IMR-90 (cell line): ENCODE data around the gene MTMR2. TPM values are rescaled to one million over a fixed set of nuclear protein-coding genes. Genes with fewer than 3 reads are reported as not detected.

Experiments
- ATAC-seq: fragments of 200-7000 bp; cut with Tn5 transposase; 2 replicates; pipeline ENCODE4 v1.9.1; 2020; ENCODE audit warnings: low read depth, mild to moderate bottlenecking, moderate library complexity
- BruUV-seq: library from RNA; stranded (reverse); fragments of 400-500 nt; replicated peaks from 2 replicates; lab custom pipeline; 2021; lab: Mats Ljungman, UMichigan
- CTCF ChIA-PET: fragments of 300-600 bp; formaldehyde crosslinking; extraction: SDS; loops from one replicate; lab custom pipeline; 2021; ENCODE audit warnings: antibody characterized with exemption; lab: Yijun Ruan, JAX
- POLR2A ChIA-PET: fragments of 300-600 bp; sonication (Branson Sonifier 250); formaldehyde crosslinking; loops from one replicate; lab custom pipeline; 2022; ENCODE audit warnings: antibody characterized with exemption; ENCODE audit not compliant: unreplicated experiment; lab: Charles Lee
- DNase-seq: peaks from one replicate; pipeline ENCODE4 v3.0.0; 2013
- H2AFZ ChIP-seq: replicated peaks from 2 replicates; pipeline ENCODE3; 2013; ENCODE audit warnings: low read length, mild to moderate bottlenecking; ENCODE audit not compliant: poor library complexity
- H2AK5ac ChIP-seq: 2 replicates; pipeline ENCODE4 v1.6.1; 2013; ENCODE audit warnings: low read depth, low read length, inconsistent platforms
- H2AK9ac ChIP-seq: replicated peaks from 2 replicates; pipeline ENCODE3; 2013; ENCODE audit warnings: mild to moderate bottlenecking, low read depth, low read length, moderate library complexity; ENCODE audit not compliant: poor library complexity
- H2BK120ac ChIP-seq: 2 replicates; pipeline ENCODE4 v1.6.1; 2013; ENCODE audit warnings: low read depth, low read length, inconsistent platforms
- H2BK15ac ChIP-seq: 3 replicates; pipeline ENCODE4 v1.6.1; 2013; ENCODE audit warnings: low read depth, low read length, inconsistent platforms
- H2BK20ac ChIP-seq: 2 replicates; pipeline ENCODE4 v1.6.1; 2013; ENCODE audit warnings: low read depth, mild to moderate bottlenecking, inconsistent platforms, low read length, moderate library complexity
- H2BK5ac ChIP-seq: 2 replicates; pipeline ENCODE4 v1.6.1; 2013; ENCODE audit warnings: mild to moderate bottlenecking, low read depth, low read length, inconsistent platforms; ENCODE audit not compliant: poor library complexity, severe bottlenecking
- H3K14ac ChIP-seq: replicated peaks from 2 replicates; pipeline ENCODE4 v1.6.1; 2013; ENCODE audit warnings: low read depth, low read length, inconsistent platforms
- H3K18ac ChIP-seq: 2 replicates; pipeline ENCODE4 v1.6.1; 2013; ENCODE audit warnings: low read depth, low read length, control low read depth
- H3K23ac ChIP-seq: 2 replicates; pipeline ENCODE4 v1.6.1; 2013; ENCODE audit warnings: low read depth, low read length, inconsistent platforms
- H3K27ac ChIP-seq: 2 replicates; pipeline ENCODE4 v1.5.1; 2013; ENCODE audit warnings: mild to moderate bottlenecking, control low read depth, low read length; ENCODE audit not compliant: insufficient read depth
- H3K27me3 ChIP-seq: 2 replicates; pipeline ENCODE4 v1.6.1; 2013; ENCODE audit warnings: low read length; ENCODE audit not compliant: control insufficient read depth, insufficient read depth
- H3K36me3 ChIP-seq: 2 replicates; pipeline ENCODE4 v1.6.1; 2013; ENCODE audit warnings: low read length, mixed read lengths; ENCODE audit not compliant: control insufficient read depth, insufficient read depth
- H3K4ac ChIP-seq: 2 replicates; pipeline ENCODE4 v1.6.1; 2013; ENCODE audit warnings: low read depth, low read length, inconsistent platforms
- H3K4me1 ChIP-seq: 2 replicates; pipeline ENCODE4 v1.6.1; 2013; ENCODE audit warnings: low read length, mixed read lengths; ENCODE audit not compliant: control insufficient read depth, insufficient read depth
- H3K4me2 ChIP-seq: 2 replicates; pipeline ENCODE4 v1.6.1; 2013; ENCODE audit warnings: low read depth, mild to moderate bottlenecking, control low read depth, low read length, moderate library complexity
- H3K4me3 ChIP-seq: 2 replicates; pipeline ENCODE4 v1.5.1; 2013; ENCODE audit warnings: low read depth, mild to moderate bottlenecking, control low read depth, low read length, moderate library complexity; ENCODE audit not compliant: insufficient read depth
- H3K56ac ChIP-seq: 2 replicates; pipeline ENCODE4 v1.6.1; 2013; ENCODE audit warnings: low read length, inconsistent platforms; ENCODE audit not compliant: insufficient read depth; ENCODE audit errors: extremely low read depth
- H3K79me1 ChIP-seq, 2 experiments: 2 replicates each; pipeline ENCODE4 v1.6.1; 2013; ENCODE audit warnings: low read length in 2 of 2, inconsistent platforms in 1 of 2, low read depth in 1 of 2
- H3K9ac ChIP-seq: 2 replicates; pipeline ENCODE4 v1.6.1; 2013; ENCODE audit warnings: low read depth, low read length, control low read depth
- H3K9me1 ChIP-seq: 2 replicates; pipeline ENCODE4 v1.6.1; 2013; ENCODE audit warnings: low read length, inconsistent platforms; ENCODE audit not compliant: insufficient read depth
- H3K9me3 ChIP-seq: 2 replicates; pipeline ENCODE4 v1.6.1; 2013; ENCODE audit warnings: low read length; ENCODE audit not compliant: control insufficient read depth, insufficient read depth
- H4K20me1 ChIP-seq: 2 replicates; pipeline ENCODE4 v1.6.1; 2013; ENCODE audit warnings: low read length, inconsistent platforms; ENCODE audit not compliant: insufficient read depth
- H4K5ac ChIP-seq: 2 replicates; pipeline ENCODE4 v1.6.1; 2013; ENCODE audit warnings: mild to moderate bottlenecking, low read depth, low read length, control low read depth
- H4K8ac ChIP-seq, 2 experiments: 2 replicates each; pipeline ENCODE4 v1.6.1; 2013; ENCODE audit warnings: low read depth in 2 of 2, low read length in 2 of 2, control low read depth in 1 of 2, inconsistent platforms in 1 of 2
- H4K91ac ChIP-seq: 2 replicates; pipeline ENCODE4 v1.6.1; 2013; ENCODE audit warnings: low read depth, low read length, inconsistent platforms; ENCODE audit not compliant: insufficient read depth
- MAFK ChIP-seq: IDR thresholded peaks from 2 replicates; pipeline ENCODE4 v1.6.1; 2012; ENCODE audit warnings: low read depth, low read length, improper control_type of control experiment
- SMC3 ChIP-seq: fragments of 150-350 bp; IDR thresholded peaks from 2 replicates; pipeline ENCODE4 v1.6.1; 2016; ENCODE audit warnings: low read depth, mild to moderate bottlenecking, antibody characterized with exemption, low read length, moderate library complexity
- WGBS, 2 experiments: methylation state at CpG; one replicate each; pipeline versions ENCODE4 v1.1.5 to v1.1.7; 2013; ENCODE audit warnings: missing lambda C conversion rate in 2 of 2; ENCODE audit not compliant: insufficient read length in 1 of 2; ENCODE audit errors: extremely low coverage in 2 of 2; 5-methylcytosine and 5-hydroxymethylcytosine counted together
- dilution Hi-C: fragments of 300-500 bp; cut with HindIII; formaldehyde crosslinking; loops from one replicate; pipeline ENCODE4 v1.14.3; 2018; ENCODE audit warnings: low sequenced_read_pairs; ENCODE audit not compliant: unreplicated experiment
- in situ Hi-C: fragments of 300-500 bp; cut with MboI; formaldehyde crosslinking; loops from 3 replicates; pipeline ENCODE4 v1.14.3; 2019; ENCODE audit warnings: low sequenced_read_pairs, inconsistent platforms, mixed read lengths
- intact Hi-C: fragments of 100-400 bp; cut with micrococcal nuclease; formaldehyde crosslinking; loops from 2 replicates; pipeline ENCODE4 v1.10.0; 2022
- polyA plus RNA-seq, 3 experiments: library from polyadenylated mRNA; depleted of rRNA; stranded (reverse); fragments of >200 nt; gene quantifications; 2 replicates each; pipeline ENCODE4 v1.2.3, GENCODE V29; 2012; ENCODE audit warnings: low replicate concordance in 1 of 3
- total RNA-seq: library from RNA; depleted of rRNA; stranded (reverse); fragments of >200 nt; gene quantifications from 2 replicates; pipeline ENCODE4 v1.2.3, GENCODE V29; 2012

The MTMR2 gene
- total and polyA plus RNA-seq, 2 of the 4 experiments (the other 2 are of a cell fraction): 16.6 to 30.6 TPM

- Histone ChIP-seq H2AFZ (no peak overlapping the region), H4K20me1 (no peaks in the 10 kb centered on the region), H2BK5ac (no peak overlapping the region), H2AK5ac (no peak overlapping the region), H3K27me3 (no peaks in the 10 kb centered on the region), H3K18ac (no peak overlapping the region), H3K14ac (no peak overlapping the region), H2BK15ac (no peak overlapping the region), H3K9me1 (no peaks in the 10 kb centered on the region; the same call in 1 of the 2 replicates), H4K8ac (no peak overlapping the region), H3K56ac (no peak overlapping the region), H2AK9ac (no peak overlapping the region), H3K4me3 (no peak overlapping the region), H3K4me2 (no peak overlapping the region), H4K5ac (no peak overlapping the region), H3K27ac (no peak overlapping the region), H3K36me3 (peaks cover 7% of the 10 kb centered on the region), H3K4ac (no peak overlapping the region), H4K91ac (no peak overlapping the region), H3K23ac (no peak overlapping the region), H2BK20ac (no peak overlapping the region), H3K9ac (no peak overlapping the region), H3K9me3 (no peaks in the 10 kb centered on the region), H2BK120ac (no peak overlapping the region), H3K79me1 (peaks cover 12 to 28% of the 10 kb centered on the region in 2 experiments; a peak in 3 of 4 replicates), H3K4me1 (peaks cover 4% of the 10 kb centered on the region)
- POLR2A ChIA-PET: interaction anchor here (0.7 kb wide), 1 partner anchor 555 kb away, joined by 4 read pairs; no protein-coding TSS in a partner anchor
- WGBS, 2 experiments: no CpG with 5 or more reads among the region's 1 CpG
- DNase-seq (no peak), ATAC-seq (no peak)
- TF ChIP-seq SMC3 (no peak), MAFK (peak; percentile 71)
- BruUV-seq: no TSS peak
- intact Hi-C loops (loop anchor here (5.0 kb wide), 1 partner anchor 127 kb away; no protein-coding TSS in a partner anchor), in situ Hi-C loops (loop anchor here (10.0 kb wide), 1 partner anchor 550 kb away; the partner anchor contains the start of gene JRKL), dilution Hi-C loops (no loop called here)
- CTCF ChIA-PET: interaction anchor here (1.5 kb wide), 1 partner anchor 9 kb away, joined by 8 read pairs; no protein-coding TSS in a partner anchor
These were observed 78.7 kb downstream of the MTMR2 start for GRCh38 chr11:95845167-95845566.
